ENCODE results near the gene ITPR3. TPM values are rescaled to one million over a fixed set of nuclear protein-coding genes. Genes with fewer than 3 reads are reported as not detected.

ITPR3 gene
- total RNA-seq, 1 donor from 2014 or later = 6.4 TPM

DNA sequence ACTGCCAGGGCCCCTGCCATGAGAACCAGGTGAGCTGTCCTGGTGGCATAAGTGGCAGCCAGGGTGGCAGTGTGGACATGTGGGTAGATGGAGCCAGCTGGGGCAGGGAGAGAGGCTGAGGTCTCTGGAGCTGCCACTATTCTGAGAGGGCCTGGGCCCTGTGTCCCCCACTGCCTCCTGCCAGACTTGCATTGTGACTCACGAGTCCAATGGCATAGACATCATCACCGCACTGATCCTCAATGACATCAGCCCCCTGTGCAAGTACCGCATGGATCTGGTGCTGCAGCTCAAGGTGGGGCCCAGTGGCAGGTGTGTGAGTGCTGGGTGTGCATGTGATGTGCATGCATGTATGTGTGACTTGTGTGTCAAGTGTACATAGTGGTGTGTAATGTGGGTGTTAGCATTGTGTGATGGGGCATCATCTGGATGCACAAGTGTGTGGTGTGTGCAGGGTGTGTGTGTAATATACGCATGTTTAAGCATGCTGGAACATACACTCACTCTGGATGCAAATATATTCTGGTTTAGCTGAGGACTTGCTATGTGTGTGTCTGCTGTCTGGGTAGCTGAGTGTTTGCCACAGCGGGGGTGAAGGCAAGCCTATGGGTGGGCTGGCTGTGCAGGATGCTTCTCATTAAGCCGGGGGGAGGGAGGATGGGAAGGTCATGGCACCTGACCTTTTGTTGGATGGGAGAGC lies 65.3 kb downstream of the ITPR3 start:
- no peaks in the 10 kb centered on the region for H3K9me3 Mint-ChIP-seq
- no peak for DNase-seq (ENCODE audit: low spot score in 2 of 2, unreplicated experiment in 2 of 2)
- H3K27ac Mint-ChIP-seq = no peak overlapping the region
- no peak for TF ChIP-seq CTCF (IDR thresholded peaks at IDR 0.05; ENCODE audit: unreplicated experiment)
- H3K36me3 Mint-ChIP-seq = no peaks in the 10 kb centered on the region
- no peaks in the 10 kb centered on the region for H3K27me3 Mint-ChIP-seq (ENCODE audit: low read depth)
- H3K4me3 Mint-ChIP-seq = no peak overlapping the region
- no peaks in the 10 kb centered on the region for H3K4me1 Mint-ChIP-seq

DNA sequence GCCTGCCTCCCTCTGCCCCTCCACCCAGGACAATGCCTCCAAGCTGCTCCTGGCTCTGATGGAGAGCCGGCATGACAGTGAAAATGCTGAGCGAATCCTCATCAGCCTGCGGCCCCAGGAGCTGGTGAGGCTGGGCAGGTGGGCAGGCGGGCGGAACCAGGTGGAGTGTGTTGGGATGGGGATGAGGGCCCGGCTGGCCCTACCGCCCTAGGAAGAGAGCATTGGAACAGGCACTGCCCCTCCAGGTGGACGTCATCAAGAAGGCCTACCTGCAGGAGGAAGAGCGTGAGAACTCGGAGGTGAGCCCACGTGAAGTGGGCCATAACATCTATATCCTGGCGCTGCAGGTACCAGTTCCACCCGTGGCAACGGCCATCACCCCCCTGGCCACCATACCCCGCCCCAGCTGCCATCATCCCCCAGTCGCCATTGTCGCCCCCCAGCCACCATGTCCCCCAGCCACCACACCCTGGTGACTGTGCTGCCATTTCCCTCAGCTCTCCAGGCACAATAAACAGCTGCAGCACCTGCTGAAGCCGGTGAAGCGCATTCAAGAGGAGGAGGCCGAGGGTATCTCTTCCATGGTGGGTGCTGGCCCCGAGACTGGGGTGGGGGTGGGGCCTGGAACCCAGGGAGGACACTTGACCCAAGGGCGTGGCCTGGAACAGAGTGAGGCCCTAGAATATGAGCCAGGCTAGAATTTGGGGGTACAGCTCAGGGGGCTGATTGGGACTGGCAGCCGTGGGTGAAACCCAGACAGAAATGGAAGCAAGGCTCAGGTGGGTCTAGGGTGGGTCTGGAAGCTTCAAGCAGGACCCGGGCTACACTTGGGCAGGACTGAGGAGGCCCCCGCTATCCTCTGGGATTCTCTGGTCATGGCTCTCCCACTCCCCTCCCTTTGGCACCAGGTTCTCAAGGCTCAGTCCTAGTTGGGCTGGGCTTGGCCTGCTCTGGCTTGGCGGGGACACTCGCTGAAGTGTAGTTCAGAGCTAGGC lies 66.2 kb downstream of the ITPR3 start:
- Mint-ChIP-seq H3K4me1 (peaks cover 7% of the 10 kb centered on the region), H3K9me3 (no peaks in the 10 kb centered on the region), H3K4me3 (no peak overlapping the region), H3K36me3 (no peaks in the 10 kb centered on the region), H3K27me3 (ENCODE audit: low read depth) (no peaks in the 10 kb centered on the region), H3K27ac (no peak overlapping the region)
- TF ChIP-seq CTCF (IDR thresholded peaks at IDR 0.05; ENCODE audit: unreplicated experiment) = no peak
- no peak for DNase-seq (ENCODE audit: low spot score in 2 of 2, unreplicated experiment in 2 of 2)

DNA sequence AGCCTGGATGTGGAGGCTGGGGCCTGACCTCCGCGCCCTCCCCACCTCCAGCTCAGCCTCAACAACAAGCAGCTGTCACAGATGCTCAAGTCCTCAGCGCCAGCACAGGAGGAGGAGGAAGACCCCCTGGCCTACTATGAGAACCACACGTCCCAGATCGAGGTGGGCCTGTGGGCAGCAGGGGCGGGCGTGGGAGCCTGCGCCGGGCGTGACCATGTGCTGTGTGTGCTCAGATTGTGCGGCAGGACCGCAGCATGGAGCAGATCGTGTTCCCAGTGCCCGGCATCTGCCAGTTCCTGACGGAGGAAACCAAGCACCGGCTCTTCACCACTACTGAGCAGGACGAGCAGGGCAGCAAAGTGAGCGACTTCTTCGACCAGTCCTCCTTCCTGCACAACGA lies 66.9 kb downstream of the ITPR3 start:
- Mint-ChIP-seq H3K27me3 (ENCODE audit: low read depth) (no peaks in the 10 kb centered on the region), H3K9me3 (no peaks in the 10 kb centered on the region), H3K27ac (no peak overlapping the region), H3K4me1 (peaks cover 13% of the 10 kb centered on the region), H3K36me3 (no peaks in the 10 kb centered on the region), H3K4me3 (no peak overlapping the region)
- no peak for DNase-seq (ENCODE audit: low spot score in 2 of 2, unreplicated experiment in 2 of 2)
- no peak for TF ChIP-seq CTCF (IDR thresholded peaks at IDR 0.05; ENCODE audit: unreplicated experiment)

DNA sequence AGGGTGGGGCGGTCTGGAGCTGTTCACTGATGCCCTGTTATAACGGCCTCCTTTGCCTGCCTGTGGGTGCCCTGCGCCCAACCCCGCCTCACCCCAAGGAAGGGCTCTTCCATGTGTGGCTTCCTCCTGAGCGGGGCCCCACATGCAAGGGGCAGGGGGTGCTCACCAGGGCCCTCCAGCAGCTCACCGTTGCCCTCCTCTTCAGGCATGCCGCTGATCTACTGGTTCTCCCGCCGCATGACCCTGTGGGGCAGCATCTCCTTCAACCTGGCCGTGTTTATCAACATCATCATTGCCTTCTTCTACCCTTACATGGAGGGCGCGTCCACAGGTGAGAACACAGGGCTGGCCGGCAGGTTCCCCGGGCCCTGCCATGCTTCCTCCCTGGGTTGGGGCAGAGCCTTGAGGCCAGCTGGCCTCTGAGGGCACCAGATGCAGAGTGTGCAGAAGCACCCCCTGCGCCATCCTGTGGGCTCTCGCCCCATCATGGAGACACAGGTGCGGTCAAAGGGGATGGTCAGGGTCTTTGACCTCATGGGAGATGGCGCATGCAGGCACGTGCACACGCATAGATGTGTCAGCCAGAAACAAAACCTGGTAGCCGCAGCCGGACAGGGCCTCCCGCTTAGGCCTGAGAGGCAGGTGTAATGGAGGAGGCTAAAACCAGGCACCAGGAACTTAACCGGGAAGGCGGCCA lies 67.5 kb downstream of the ITPR3 start:
- Mint-ChIP-seq H3K36me3 (no peaks in the 10 kb centered on the region), H3K27me3 (ENCODE audit: low read depth) (no peaks in the 10 kb centered on the region), H3K9me3 (no peaks in the 10 kb centered on the region), H3K4me1 (peaks cover 13% of the 10 kb centered on the region), H3K4me3 (no peak overlapping the region), H3K27ac (no peak overlapping the region)
- TF ChIP-seq CTCF (IDR thresholded peaks at IDR 0.05; ENCODE audit: unreplicated experiment) = no peak
- DNase-seq (ENCODE audit: low spot score in 2 of 2, unreplicated experiment in 2 of 2) = no peak

DNA sequence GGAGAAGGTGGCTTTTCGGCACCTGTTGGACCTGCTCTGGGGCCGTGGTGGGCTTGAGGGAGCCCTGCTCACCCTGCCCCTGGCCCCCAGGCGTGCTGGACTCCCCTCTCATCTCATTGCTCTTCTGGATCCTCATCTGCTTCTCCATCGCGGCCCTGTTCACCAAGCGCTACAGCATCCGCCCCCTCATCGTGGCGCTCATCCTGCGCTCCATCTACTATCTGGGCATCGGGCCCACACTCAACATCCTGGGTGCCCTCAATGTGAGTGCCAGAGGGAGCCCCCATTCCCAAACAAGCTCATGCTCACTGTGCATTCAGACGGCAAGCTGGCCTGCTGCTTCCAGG lies 68.0 kb downstream of the ITPR3 start:
- no peak overlapping the region for H3K4me3 Mint-ChIP-seq
- no peaks in the 10 kb centered on the region for H3K36me3 Mint-ChIP-seq
- H3K27ac Mint-ChIP-seq = no peak overlapping the region
- DNase-seq (ENCODE audit: low spot score in 2 of 2, unreplicated experiment in 2 of 2) = no peak
- peaks cover 16% of the 10 kb centered on the region for H3K4me1 Mint-ChIP-seq
- no peak for TF ChIP-seq CTCF (IDR thresholded peaks at IDR 0.05; ENCODE audit: unreplicated experiment)
- no peaks in the 10 kb centered on the region for H3K27me3 Mint-ChIP-seq (ENCODE audit: low read depth)
- H3K9me3 Mint-ChIP-seq = no peaks in the 10 kb centered on the region
